Measurements from ENCODE around the gene TP53BP2.
A peak's percentile ranks its signal among the peaks of the same experiment; 100 is the strongest.

Gene TP53BP2

DNA sequence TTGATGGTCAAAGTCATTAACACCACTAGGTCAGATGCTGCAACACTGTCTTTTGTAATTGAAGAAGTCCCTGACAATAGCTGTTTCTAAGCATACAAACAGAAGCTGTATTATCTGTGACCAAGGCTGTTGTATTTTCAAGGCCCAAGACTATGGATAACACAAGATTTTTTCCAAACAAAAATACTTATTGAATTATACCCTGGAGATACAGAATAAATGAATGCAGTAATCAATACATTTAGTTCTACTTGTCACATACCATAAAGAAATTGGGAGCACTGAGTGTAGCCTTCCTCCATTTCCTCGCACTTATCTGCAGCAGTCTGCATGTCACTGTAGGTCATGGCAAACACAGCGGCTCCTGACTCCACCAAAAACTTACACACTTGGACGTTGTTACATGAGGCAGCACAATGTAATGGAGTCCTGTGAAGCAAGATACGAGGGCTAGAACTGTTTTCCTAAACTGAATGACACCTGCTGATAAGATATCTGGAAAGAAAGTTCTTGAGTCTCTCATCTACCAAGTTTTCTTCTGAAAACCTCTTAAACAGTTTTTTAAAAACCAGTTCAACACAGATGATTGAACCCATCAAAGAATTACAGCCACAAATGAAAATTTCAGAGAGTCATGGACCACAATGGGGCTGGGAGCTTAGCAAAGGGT lies 56.9 kb downstream of the TP53BP2 start:
- H3K27me3 ChIP-seq, result no peaks in the 10 kb centered on the region
- no peak overlapping the region for H3K27ac ChIP-seq
- H3K4me3 ChIP-seq, result no peak overlapping the region
- no peak for DNase-seq
- peaks cover 0 to 22% (median 6%) of the 10 kb centered on the region in 4 donors for H3K4me1 ChIP-seq
- no peaks in the 10 kb centered on the region for H3K9me3 ChIP-seq
- H3K36me3 ChIP-seq, result peaks cover 0 to 52% (median 40%) of the 10 kb centered on the region in 3 donors
- TF ChIP-seq, protein P1, sequence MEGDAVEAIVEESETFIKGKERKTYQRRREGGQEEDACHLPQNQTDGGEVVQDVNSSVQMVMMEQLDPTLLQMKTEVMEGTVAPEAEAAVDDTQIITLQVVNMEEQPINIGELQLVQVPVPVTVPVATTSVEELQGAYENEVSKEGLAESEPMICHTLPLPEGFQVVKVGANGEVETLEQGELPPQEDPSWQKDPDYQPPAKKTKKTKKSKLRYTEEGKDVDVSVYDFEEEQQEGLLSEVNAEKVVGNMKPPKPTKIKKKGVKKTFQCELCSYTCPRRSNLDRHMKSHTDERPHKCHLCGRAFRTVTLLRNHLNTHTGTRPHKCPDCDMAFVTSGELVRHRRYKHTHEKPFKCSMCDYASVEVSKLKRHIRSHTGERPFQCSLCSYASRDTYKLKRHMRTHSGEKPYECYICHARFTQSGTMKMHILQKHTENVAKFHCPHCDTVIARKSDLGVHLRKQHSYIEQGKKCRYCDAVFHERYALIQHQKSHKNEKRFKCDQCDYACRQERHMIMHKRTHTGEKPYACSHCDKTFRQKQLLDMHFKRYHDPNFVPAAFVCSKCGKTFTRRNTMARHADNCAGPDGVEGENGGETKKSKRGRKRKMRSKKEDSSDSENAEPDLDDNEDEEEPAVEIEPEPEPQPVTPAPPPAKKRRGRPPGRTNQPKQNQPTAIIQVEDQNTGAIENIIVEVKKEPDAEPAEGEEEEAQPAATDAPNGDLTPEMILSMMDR (IDR thresholded peaks at IDR 0.05), result no peak
- intact Hi-C loops (cut with DNase I; ENCODE audit: low total_unique reads), result no loop called here

DNA sequence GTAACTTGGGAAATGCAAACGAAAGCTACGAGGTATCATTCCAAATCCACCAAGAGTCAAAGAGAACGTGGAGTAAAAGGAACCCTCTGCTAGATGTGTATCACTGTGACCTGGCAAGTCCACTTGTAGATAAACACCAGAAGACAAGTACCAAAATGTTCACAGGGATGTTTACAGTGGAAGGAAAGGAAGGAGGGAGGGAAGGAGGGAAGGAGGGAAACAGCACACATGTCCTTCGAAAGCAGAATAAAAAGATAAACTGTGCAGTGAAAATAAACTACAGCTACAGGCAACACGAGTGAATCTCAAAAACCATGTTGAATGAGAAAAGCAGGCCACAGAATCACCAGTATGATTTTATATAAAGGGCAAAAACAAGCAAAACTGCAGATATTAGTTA lies 59.9 kb downstream of the TP53BP2 start:
- Histone ChIP-seq H3K4me3 (no peak overlapping the region), H3K9me3 (no peaks in the 10 kb centered on the region), H3K27ac (peak overlapping the region; percentile 10 to 11), H3K4me1 (peaks cover 0 to 25% (median 7%) of the 10 kb centered on the region in 4 donors), H3K27me3 (no peaks in the 10 kb centered on the region), H3K36me3 (peaks cover 8 to 58% (median 29%) of the 10 kb centered on the region in 3 donors)
- TF ChIP-seq, protein P1 (IDR thresholded peaks at IDR 0.05), result no peak
- intact Hi-C loops (cut with DNase I; ENCODE audit: low total_unique reads), result no loop called here
- DNase-seq, result no peak

DNA sequence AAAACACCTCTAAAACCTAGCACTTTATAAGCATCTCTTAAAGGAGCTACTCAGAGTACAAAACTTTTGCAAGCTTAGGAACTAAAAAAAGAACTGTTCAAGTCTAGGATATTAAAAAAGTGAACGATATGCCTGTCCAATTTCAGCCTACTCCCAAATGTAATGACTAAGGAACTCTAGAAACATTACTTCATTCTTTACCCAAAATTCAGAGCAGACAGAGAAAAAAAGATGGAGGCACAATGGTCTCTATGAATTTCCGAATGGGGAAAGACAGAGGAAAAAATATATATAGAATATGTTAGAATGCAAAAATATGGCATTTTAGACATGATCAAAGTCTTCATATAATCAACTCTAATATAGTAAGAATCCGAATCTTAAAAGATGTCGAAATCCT lies 61.2 kb downstream of the TP53BP2 start:
- H3K4me3 ChIP-seq, result no peak overlapping the region
- intact Hi-C loops (cut with DNase I; ENCODE audit: low total_unique reads), result no loop called here
- H3K36me3 ChIP-seq, result peaks cover 19 to 67% (median 40%) of the 10 kb centered on the region in 3 donors
- DNase-seq, result no peak
- peaks cover 0 to 25% (median 7%) of the 10 kb centered on the region in 4 donors for H3K4me1 ChIP-seq
- H3K9me3 ChIP-seq, result no peaks in the 10 kb centered on the region
- H3K27me3 ChIP-seq, result no peaks in the 10 kb centered on the region
- peak overlapping the region; percentile 5 to 11 for H3K27ac ChIP-seq
- TF ChIP-seq, protein P1 (IDR thresholded peaks at IDR 0.05), result no peak

DNA sequence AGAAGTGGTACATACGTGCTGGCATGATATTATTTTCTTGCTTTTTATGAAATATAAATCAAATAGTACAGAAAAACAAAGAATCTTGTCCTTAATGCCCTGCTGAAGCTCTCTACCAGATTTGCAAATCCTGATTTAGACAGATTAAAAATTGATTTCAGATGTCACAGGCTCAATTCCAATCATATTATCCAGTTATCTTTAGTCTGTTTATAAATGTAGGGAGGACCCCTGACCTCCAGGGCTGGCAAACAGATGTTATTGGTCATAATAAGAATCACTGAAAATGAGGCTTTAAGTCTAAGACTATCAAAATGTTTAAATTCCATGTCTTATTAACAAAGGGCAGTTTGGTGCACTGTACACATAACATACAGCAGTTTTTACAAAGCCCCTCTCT lies 62.1 kb downstream of the TP53BP2 start:
- TF ChIP-seq, protein P1 (IDR thresholded peaks at IDR 0.05), result no peak
- no peak for DNase-seq
- peak overlapping the region in 1 of 2 donors; percentile 11 for H3K27ac ChIP-seq
- H3K9me3 ChIP-seq, result no peaks in the 10 kb centered on the region
- intact Hi-C loops (cut with DNase I; ENCODE audit: low total_unique reads), result no loop called here
- peaks cover 27 to 69% (median 45%) of the 10 kb centered on the region in 3 donors for H3K36me3 ChIP-seq
- no peaks in the 10 kb centered on the region for H3K27me3 ChIP-seq
- peaks cover 0 to 25% (median 7%) of the 10 kb centered on the region in 4 donors for H3K4me1 ChIP-seq
- H3K4me3 ChIP-seq, result no peak overlapping the region

DNA sequence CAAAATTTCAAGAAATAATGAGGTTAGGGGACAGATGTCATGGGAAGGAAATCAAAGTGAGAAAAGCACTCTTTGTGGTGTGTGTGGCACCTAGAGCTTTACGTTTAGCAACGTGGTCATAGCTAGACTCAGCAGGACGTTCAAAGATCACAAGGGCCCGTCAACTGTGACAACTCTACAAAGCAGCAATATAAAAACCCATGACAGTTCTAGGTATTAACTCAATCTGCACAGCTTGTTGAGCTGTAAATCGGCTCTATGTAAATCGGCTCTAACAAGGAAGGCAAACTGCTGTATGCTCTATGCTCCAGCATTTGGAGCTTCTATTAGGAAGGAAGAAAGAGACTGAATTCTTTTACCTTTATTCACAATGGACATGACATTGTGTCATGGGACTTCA lies 64.8 kb downstream of the TP53BP2 start:
- Histone ChIP-seq H3K27me3 (no peaks in the 10 kb centered on the region), H3K9me3 (no peaks in the 10 kb centered on the region), H3K4me1 (peaks cover 0 to 29% (median 9%) of the 10 kb centered on the region in 4 donors), H3K36me3 (peaks cover 38 to 73% (median 52%) of the 10 kb centered on the region in 3 donors), H3K27ac (no peak overlapping the region), H3K4me3 (no peak overlapping the region)
- intact Hi-C loops (cut with DNase I; ENCODE audit: low total_unique reads), result no loop called here
- DNase-seq, result no peak
- TF ChIP-seq, protein P1 (IDR thresholded peaks at IDR 0.05), result no peak
